HEK293 (cell line): ENCODE measurements around the gene HAUS1.

Source experiments
- CTCF ChIA-PET: fragments of 350-600 bp; formaldehyde crosslinking; extraction: SDS; loops from one replicate; lab custom pipeline; 2021; ENCODE audit warnings: antibody characterized with exemption; lab: Yijun Ruan, JAX
- POLR2A ChIA-PET: fragments of 300-600 bp; formaldehyde crosslinking; extraction: SDS; loops from one replicate; lab custom pipeline; 2020; ENCODE audit warnings: antibody characterized with exemption, inconsistent platforms; lab: Yijun Ruan, JAX
- H3K27ac ChIP-seq: fragments of 200-500 bp; sonication (Bioruptor generic); 2 replicates; pipeline ENCODE4 v1.5.1; 2014; ENCODE audit warnings: low read depth, low read length, control low read depth, inconsistent platforms; ENCODE audit errors: extremely low read depth
- H3K36me3 ChIP-seq, 2 experiments: fragments of 200-500 bp in 1 of 2; sonication (Bioruptor generic) in 1 of 2; 1 replicate in 1 of 2; 2 replicates in 1 of 2; pipeline ENCODE4 v1.5.1; 2014 to 2017; ENCODE audit warnings: inconsistent platforms in 2 of 2, low read length in 2 of 2; ENCODE audit not compliant: control insufficient read depth in 2 of 2, insufficient read depth in 1 of 2
- H3K4me1 ChIP-seq: fragments of 200-500 bp; sonication (Bioruptor generic); 2 replicates; pipeline ENCODE4 v1.5.1; 2014; ENCODE audit warnings: mild to moderate bottlenecking, low read length, inconsistent platforms; ENCODE audit not compliant: control insufficient read depth, insufficient read depth
- H3K4me3 ChIP-seq: 2 replicates; pipeline ENCODE4 v1.5.1; 2011; ENCODE audit warnings: low read depth, mild to moderate bottlenecking, control low read depth, low read length, moderate library complexity
- H3K9me3 ChIP-seq: fragments of 200-500 bp; sonication (Bioruptor generic); 2 replicates; pipeline ENCODE4 v1.5.1; 2014; ENCODE audit warnings: low read depth, low read length, inconsistent platforms; ENCODE audit not compliant: control insufficient read depth, insufficient read depth
- FEZF1 ChIP-seq: fragments of 450-650 bp; formaldehyde crosslinking; IDR thresholded peaks from 2 replicates; pipeline ENCODE4 v1.5.1; 2016; ENCODE audit warnings: missing biosample characterization, missing genetic modification characterization
- GLIS1 ChIP-seq: fragments of 450-650 bp; formaldehyde crosslinking; IDR thresholded peaks from 2 replicates; pipeline ENCODE4 v1.5.1; 2016; ENCODE audit warnings: missing biosample characterization, missing genetic modification characterization
- KLF16 ChIP-seq: fragments of 450-650 bp; formaldehyde crosslinking; IDR thresholded peaks from 2 replicates; pipeline ENCODE4 v1.5.1; 2017; ENCODE audit warnings: missing biosample characterization, missing genetic modification characterization
- MYNN ChIP-seq: fragments of 450-650 bp; formaldehyde crosslinking; IDR thresholded peaks from 2 replicates; pipeline ENCODE4 v1.5.1; 2016; ENCODE audit warnings: missing biosample characterization, missing genetic modification characterization, borderline replicate concordance
- RBAK ChIP-seq: fragments of 450-650 bp; formaldehyde crosslinking; IDR thresholded peaks from 2 replicates; pipeline ENCODE4 v1.5.1; 2016; ENCODE audit warnings: missing biosample characterization, missing genetic modification characterization
- SETDB1 ChIP-seq: IDR thresholded peaks from one replicate; pipeline ENCODE4 v1.6.1; 2017; ENCODE audit warnings: mild to moderate bottlenecking, low read length, moderate library complexity, mixed read lengths; ENCODE audit not compliant: insufficient read length
- SP2 ChIP-seq: fragments of 450-650 bp; formaldehyde crosslinking; IDR thresholded peaks from 2 replicates; pipeline ENCODE4 v1.5.1; 2016; ENCODE audit warnings: missing biosample characterization, missing genetic modification characterization
- ZNF155 ChIP-seq: fragments of 450-650 bp; formaldehyde crosslinking; IDR thresholded peaks from 2 replicates; pipeline ENCODE4 v1.5.1; 2016; ENCODE audit warnings: missing biosample characterization, missing genetic modification characterization
- ZNF19 ChIP-seq: fragments of 450-650 bp; formaldehyde crosslinking; IDR thresholded peaks from 2 replicates; pipeline ENCODE4; 2016; ENCODE audit warnings: missing biosample characterization, missing genetic modification characterization, low read depth
- ZNF350 ChIP-seq: fragments of 450-650 bp; formaldehyde crosslinking; IDR thresholded peaks from 2 replicates; pipeline ENCODE4 v1.5.0; 2017; ENCODE audit warnings: missing biosample characterization, mild to moderate bottlenecking, missing genetic modification characterization
- ZNF433 ChIP-seq: fragments of 450-650 bp; formaldehyde crosslinking; IDR thresholded peaks from 2 replicates; pipeline ENCODE4 v1.5.1; 2016; ENCODE audit warnings: missing biosample characterization, missing genetic modification characterization, low read depth
- ZNF544 ChIP-seq: fragments of 450-650 bp; formaldehyde crosslinking; IDR thresholded peaks from 2 replicates; pipeline ENCODE4 v1.5.0; 2017; ENCODE audit warnings: missing biosample characterization, missing genetic modification characterization
- ZNF571 ChIP-seq: fragments of 450-650 bp; formaldehyde crosslinking; IDR thresholded peaks from 2 replicates; pipeline ENCODE4 v1.5.0; 2017; ENCODE audit warnings: missing biosample characterization, missing genetic modification characterization
- ZNF621 ChIP-seq: fragments of 450-650 bp; formaldehyde crosslinking; IDR thresholded peaks from 2 replicates; pipeline ENCODE4 v1.5.1; 2017; ENCODE audit warnings: missing biosample characterization, missing genetic modification characterization
- ZNF791 ChIP-seq: fragments of 450-650 bp; formaldehyde crosslinking; IDR thresholded peaks from 2 replicates; pipeline ENCODE4 v1.5.1; 2016; ENCODE audit warnings: missing biosample characterization, missing genetic modification characterization
- ZSCAN16 ChIP-seq: fragments of 450-650 bp; formaldehyde crosslinking; IDR thresholded peaks from 2 replicates; pipeline ENCODE4 v1.5.1; 2016; ENCODE audit warnings: missing biosample characterization, missing genetic modification characterization
- TF ChIP-seq, protein P1 (sequence below): fragments of 450-650 bp; formaldehyde crosslinking; IDR thresholded peaks from 2 replicates; pipeline ENCODE4 v1.5.1; 2016; ENCODE audit warnings: missing biosample characterization, missing genetic modification characterization
- TF ChIP-seq, protein P2 (sequence below): fragments of 450-650 bp; IDR thresholded peaks from 2 replicates; pipeline ENCODE4 v1.5.1; 2018; ENCODE audit warnings: missing biosample characterization, mild to moderate bottlenecking, missing genetic modification characterization
- TF ChIP-seq, protein P3 (sequence below): fragments of 450-650 bp; formaldehyde crosslinking; IDR thresholded peaks from 2 replicates; pipeline ENCODE4 v1.5.1; 2016; ENCODE audit warnings: missing biosample characterization, missing genetic modification characterization
- TF ChIP-seq, protein P4 (sequence below): fragments of 450-650 bp; formaldehyde crosslinking; IDR thresholded peaks from 2 replicates; pipeline ENCODE4 v1.5.1; 2016; ENCODE audit warnings: missing biosample characterization, missing genetic modification characterization
- TF ChIP-seq, protein P5 (sequence below): fragments of 450-650 bp; formaldehyde crosslinking; IDR thresholded peaks from 2 replicates; pipeline ENCODE4 v1.5.1; 2016; ENCODE audit warnings: missing biosample characterization, missing genetic modification characterization
- TF ChIP-seq, protein P6 (sequence below): fragments of 450-650 bp; formaldehyde crosslinking; IDR thresholded peaks from 2 replicates; pipeline ENCODE4 v1.5.1; 2016; ENCODE audit warnings: missing biosample characterization, missing genetic modification characterization, borderline replicate concordance
- TF ChIP-seq, protein P7 (sequence below): IDR thresholded peaks from 2 replicates; pipeline ENCODE4 v1.6.1; 2011; ENCODE audit warnings: mild to moderate bottlenecking, low read depth, low read length, borderline replicate concordance

Gene HAUS1

DNA sequence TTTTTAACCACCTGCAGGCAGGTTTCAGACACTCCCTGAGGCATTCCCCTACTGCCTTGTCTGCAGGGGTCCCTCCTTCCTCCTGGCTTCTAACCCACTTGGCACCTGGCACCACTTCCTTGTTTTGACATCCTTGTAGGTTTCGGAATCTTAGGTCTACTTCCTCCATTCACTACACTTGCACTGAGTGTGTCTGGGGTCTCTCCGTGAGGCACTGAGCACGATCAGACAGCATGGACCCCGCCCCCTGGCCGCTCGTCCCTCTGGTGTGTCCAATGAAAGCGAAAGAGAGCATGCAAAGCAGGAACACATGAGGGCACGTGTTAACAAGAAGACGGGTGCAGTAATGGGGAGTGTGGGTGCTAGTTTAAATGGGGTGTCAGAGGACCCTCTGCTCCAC lies 63.8 kb downstream of the HAUS1 start:
- Histone ChIP-seq H3K36me3 (no peaks in the 10 kb centered on the region), H3K9me3 (no peaks in the 10 kb centered on the region), H3K4me1 (0 out of 2 replicates have a peak, but pooled peaks cover 5% of the 10 kb centered on the region), H3K27ac (no peak overlapping the region), H3K4me3 (no peak overlapping the region)
- CTCF ChIA-PET: interaction anchor here (1.6 kb wide), 1 partner anchor 18 kb away, joined by 5 read pairs; no protein-coding TSS in a partner anchor
- TF ChIP-seq ZSCAN16 (tag by site-specific recombination) (no peak), KLF16 (no peak), ZNF544 (no peak), ZNF155 (tag by site-specific recombination) (no peak), GLIS1 (no peak), RBAK (no peak), ZNF621 (tag by site-specific recombination) (no peak), ZNF791 (tag by site-specific recombination) (no peak), SETDB1 (no peak), ZNF350 (tag by site-specific recombination) (no peak), MYNN (tag by site-specific recombination) (no peak), ZNF571 (tag by site-specific recombination) (no peak), FEZF1 (tag by site-specific recombination) (no peak), SP2 (tag by site-specific recombination) (no peak)
- TF ChIP-seq, protein P1, sequence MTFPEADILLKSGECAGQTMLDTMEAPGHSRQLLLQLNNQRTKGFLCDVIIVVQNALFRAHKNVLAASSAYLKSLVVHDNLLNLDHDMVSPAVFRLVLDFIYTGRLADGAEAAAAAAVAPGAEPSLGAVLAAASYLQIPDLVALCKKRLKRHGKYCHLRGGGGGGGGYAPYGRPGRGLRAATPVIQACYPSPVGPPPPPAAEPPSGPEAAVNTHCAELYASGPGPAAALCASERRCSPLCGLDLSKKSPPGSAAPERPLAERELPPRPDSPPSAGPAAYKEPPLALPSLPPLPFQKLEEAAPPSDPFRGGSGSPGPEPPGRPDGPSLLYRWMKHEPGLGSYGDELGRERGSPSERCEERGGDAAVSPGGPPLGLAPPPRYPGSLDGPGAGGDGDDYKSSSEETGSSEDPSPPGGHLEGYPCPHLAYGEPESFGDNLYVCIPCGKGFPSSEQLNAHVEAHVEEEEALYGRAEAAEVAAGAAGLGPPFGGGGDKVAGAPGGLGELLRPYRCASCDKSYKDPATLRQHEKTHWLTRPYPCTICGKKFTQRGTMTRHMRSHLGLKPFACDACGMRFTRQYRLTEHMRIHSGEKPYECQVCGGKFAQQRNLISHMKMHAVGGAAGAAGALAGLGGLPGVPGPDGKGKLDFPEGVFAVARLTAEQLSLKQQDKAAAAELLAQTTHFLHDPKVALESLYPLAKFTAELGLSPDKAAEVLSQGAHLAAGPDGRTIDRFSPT (tag by site-specific recombination): no peak
- TF ChIP-seq, protein P2, sequence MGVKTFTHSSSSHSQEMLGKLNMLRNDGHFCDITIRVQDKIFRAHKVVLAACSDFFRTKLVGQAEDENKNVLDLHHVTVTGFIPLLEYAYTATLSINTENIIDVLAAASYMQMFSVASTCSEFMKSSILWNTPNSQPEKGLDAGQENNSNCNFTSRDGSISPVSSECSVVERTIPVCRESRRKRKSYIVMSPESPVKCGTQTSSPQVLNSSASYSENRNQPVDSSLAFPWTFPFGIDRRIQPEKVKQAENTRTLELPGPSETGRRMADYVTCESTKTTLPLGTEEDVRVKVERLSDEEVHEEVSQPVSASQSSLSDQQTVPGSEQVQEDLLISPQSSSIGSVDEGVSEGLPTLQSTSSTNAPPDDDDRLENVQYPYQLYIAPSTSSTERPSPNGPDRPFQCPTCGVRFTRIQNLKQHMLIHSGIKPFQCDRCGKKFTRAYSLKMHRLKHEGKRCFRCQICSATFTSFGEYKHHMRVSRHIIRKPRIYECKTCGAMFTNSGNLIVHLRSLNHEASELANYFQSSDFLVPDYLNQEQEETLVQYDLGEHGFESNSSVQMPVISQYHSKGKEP (tag by site-specific recombination): no peak
- TF ChIP-seq, protein P3, sequence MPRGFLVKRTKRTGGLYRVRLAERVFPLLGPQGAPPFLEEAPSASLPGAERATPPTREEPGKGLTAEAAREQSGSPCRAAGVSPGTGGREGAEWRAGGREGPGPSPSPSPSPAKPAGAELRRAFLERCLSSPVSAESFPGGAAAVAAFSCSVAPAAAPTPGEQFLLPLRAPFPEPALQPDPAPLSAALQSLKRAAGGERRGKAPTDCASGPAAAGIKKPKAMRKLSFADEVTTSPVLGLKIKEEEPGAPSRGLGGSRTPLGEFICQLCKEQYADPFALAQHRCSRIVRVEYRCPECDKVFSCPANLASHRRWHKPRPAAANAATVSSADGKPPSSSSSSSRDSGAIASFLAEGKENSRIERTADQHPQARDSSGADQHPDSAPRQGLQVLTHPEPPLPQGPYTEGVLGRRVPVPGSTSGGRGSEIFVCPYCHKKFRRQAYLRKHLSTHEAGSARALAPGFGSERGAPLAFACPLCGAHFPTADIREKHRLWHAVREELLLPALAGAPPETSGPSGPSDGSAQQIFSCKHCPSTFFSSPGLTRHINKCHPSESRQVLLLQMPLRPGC (tag by site-specific recombination): no peak
- POLR2A ChIA-PET: no interaction called here

DNA sequence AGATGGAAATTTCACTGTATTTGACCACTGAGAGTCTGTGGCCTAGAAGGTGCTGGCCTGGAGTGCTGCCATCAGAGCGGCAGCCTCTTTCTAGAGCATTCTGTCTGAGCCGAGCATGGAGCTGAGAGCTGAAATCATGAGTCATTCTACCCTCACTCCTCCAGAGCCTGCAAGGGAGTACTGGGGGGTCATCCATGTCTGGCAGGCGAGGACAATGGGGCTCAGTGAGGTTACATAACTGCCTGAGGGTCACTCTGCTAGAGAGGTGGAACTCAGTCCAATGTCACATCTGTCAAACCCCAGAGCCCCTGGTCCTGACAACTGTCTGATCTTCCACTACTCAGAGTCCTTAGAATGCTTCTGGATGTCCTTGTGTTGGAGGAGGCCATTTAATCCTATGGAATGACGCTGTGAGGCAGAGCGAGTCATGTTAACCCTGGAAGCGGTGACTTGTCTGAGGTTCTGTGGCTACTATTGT lies 65.3 kb downstream of the HAUS1 start:
- CTCF ChIA-PET: interaction anchor here (0.6 to 1.6 kb wide), 2 partner anchors 20 to 500 kb away, joined by 3 to 5 read pairs; no protein-coding TSS in a partner anchor
- H3K4me1 ChIP-seq: 0 out of 2 replicates have a peak, but pooled peaks cover 6% of the 10 kb centered on the region
- POLR2A ChIA-PET: no interaction called here
- no peaks in the 10 kb centered on the region for H3K36me3 ChIP-seq
- no peaks in the 10 kb centered on the region for H3K9me3 ChIP-seq
- H3K4me3 ChIP-seq: no peak overlapping the region
- no peak overlapping the region for H3K27ac ChIP-seq
- TF ChIP-seq, protein P4, sequence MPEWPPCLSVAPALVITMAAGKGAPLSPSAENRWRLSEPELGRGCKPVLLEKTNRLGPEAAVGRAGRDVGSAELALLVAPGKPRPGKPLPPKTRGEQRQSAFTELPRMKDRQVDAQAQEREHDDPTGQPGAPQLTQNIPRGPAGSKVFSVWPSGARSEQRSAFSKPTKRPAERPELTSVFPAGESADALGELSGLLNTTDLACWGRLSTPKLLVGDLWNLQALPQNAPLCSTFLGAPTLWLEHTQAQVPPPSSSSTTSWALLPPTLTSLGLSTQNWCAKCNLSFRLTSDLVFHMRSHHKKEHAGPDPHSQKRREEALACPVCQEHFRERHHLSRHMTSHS (tag by site-specific recombination): no peak
- TF ChIP-seq, protein P5, sequence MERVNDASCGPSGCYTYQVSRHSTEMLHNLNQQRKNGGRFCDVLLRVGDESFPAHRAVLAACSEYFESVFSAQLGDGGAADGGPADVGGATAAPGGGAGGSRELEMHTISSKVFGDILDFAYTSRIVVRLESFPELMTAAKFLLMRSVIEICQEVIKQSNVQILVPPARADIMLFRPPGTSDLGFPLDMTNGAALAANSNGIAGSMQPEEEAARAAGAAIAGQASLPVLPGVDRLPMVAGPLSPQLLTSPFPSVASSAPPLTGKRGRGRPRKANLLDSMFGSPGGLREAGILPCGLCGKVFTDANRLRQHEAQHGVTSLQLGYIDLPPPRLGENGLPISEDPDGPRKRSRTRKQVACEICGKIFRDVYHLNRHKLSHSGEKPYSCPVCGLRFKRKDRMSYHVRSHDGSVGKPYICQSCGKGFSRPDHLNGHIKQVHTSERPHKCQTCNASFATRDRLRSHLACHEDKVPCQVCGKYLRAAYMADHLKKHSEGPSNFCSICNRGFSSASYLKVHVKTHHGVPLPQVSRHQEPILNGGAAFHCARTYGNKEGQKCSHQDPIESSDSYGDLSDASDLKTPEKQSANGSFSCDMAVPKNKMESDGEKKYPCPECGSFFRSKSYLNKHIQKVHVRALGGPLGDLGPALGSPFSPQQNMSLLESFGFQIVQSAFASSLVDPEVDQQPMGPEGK (tag by site-specific recombination): no peak
- TF ChIP-seq, protein P6, sequence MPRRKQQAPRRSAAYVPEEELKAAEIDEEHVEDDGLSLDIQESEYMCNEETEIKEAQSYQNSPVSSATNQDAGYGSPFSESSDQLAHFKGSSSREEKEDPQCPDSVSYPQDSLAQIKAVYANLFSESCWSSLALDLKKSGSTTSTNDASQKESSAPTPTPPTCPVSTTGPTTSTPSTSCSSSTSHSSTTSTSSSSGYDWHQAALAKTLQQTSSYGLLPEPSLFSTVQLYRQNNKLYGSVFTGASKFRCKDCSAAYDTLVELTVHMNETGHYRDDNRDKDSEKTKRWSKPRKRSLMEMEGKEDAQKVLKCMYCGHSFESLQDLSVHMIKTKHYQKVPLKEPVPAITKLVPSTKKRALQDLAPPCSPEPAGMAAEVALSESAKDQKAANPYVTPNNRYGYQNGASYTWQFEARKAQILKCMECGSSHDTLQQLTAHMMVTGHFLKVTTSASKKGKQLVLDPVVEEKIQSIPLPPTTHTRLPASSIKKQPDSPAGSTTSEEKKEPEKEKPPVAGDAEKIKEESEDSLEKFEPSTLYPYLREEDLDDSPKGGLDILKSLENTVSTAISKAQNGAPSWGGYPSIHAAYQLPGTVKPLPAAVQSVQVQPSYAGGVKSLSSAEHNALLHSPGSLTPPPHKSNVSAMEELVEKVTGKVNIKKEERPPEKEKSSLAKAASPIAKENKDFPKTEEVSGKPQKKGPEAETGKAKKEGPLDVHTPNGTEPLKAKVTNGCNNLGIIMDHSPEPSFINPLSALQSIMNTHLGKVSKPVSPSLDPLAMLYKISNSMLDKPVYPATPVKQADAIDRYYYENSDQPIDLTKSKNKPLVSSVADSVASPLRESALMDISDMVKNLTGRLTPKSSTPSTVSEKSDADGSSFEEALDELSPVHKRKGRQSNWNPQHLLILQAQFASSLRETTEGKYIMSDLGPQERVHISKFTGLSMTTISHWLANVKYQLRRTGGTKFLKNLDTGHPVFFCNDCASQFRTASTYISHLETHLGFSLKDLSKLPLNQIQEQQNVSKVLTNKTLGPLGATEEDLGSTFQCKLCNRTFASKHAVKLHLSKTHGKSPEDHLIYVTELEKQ (tag by site-specific recombination): no peak
- TF ChIP-seq, protein P7, sequence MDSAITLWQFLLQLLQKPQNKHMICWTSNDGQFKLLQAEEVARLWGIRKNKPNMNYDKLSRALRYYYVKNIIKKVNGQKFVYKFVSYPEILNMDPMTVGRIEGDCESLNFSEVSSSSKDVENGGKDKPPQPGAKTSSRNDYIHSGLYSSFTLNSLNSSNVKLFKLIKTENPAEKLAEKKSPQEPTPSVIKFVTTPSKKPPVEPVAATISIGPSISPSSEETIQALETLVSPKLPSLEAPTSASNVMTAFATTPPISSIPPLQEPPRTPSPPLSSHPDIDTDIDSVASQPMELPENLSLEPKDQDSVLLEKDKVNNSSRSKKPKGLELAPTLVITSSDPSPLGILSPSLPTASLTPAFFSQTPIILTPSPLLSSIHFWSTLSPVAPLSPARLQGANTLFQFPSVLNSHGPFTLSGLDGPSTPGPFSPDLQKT: no peak
- TF ChIP-seq ZNF433 (tag by site-specific recombination) (no peak), ZNF19 (tag by site-specific recombination) (no peak)
